ENCODE results near the gene ECT2.
"Not testable (repeated sequence)": the region's sequence is repeated elsewhere in the genome, so short reads cannot be mapped to it uniquely, and the experiment has no call there.

The ECT2 gene

GRCh38 chr3:172760416-172760815 lies 9.9 kb downstream of the ECT2 start:
- H3K9me3 Mint-ChIP-seq; H3K4me3 Mint-ChIP-seq; H3K4me1 Mint-ChIP-seq (ENCODE audit: low read depth); intact Hi-C loops (cut with micrococcal nuclease); H3K27ac Mint-ChIP-seq; H3K27me3 Mint-ChIP-seq: not testable (repeated sequence)
- H3K36me3 Mint-ChIP-seq (ENCODE audit: low read depth) = peaks cover 63% of the 10 kb centered on the region

GRCh38 chr3:172766241-172766640 lies 15.7 kb downstream of the ECT2 start:
- Mint-ChIP-seq H3K9me3 (no peaks in the 10 kb centered on the region), H3K27ac (no peak overlapping the region), H3K27me3 (no peaks in the 10 kb centered on the region), H3K4me3 (no peak overlapping the region), H3K4me1 (ENCODE audit: low read depth) (no peaks in the 10 kb centered on the region), H3K36me3 (ENCODE audit: low read depth) (peaks cover 74% of the 10 kb centered on the region)
- intact Hi-C loops (cut with micrococcal nuclease) = no loop called here

- no peak overlapping the region for H3K4me3 Mint-ChIP-seq
- H3K27ac Mint-ChIP-seq = no peak overlapping the region
- intact Hi-C loops (cut with micrococcal nuclease) = no loop called here
- H3K36me3 Mint-ChIP-seq (ENCODE audit: low read depth) = peaks cover 74% of the 10 kb centered on the region
- H3K27me3 Mint-ChIP-seq = no peaks in the 10 kb centered on the region
- H3K9me3 Mint-ChIP-seq = no peaks in the 10 kb centered on the region
- H3K4me1 Mint-ChIP-seq (ENCODE audit: low read depth) = no peaks in the 10 kb centered on the region
Measured at GRCh38 chr3:172766718-172767405, 16.3 kb downstream of the ECT2 start.

GRCh38 chr3:172770382-172770781 lies 19.9 kb downstream of the ECT2 start:
- H3K4me1 Mint-ChIP-seq (ENCODE audit: low read depth) = no peaks in the 10 kb centered on the region
- intact Hi-C loops (cut with micrococcal nuclease) = no loop called here
- no peak overlapping the region for H3K4me3 Mint-ChIP-seq
- H3K36me3 Mint-ChIP-seq (ENCODE audit: low read depth) = peaks cover 75% of the 10 kb centered on the region
- no peaks in the 10 kb centered on the region for H3K9me3 Mint-ChIP-seq
- H3K27me3 Mint-ChIP-seq = no peaks in the 10 kb centered on the region
- no peak overlapping the region for H3K27ac Mint-ChIP-seq

- H3K36me3 Mint-ChIP-seq (ENCODE audit: low read depth) = peaks cover 75% of the 10 kb centered on the region
- no peaks in the 10 kb centered on the region for H3K9me3 Mint-ChIP-seq
Measured at GRCh38 chr3:172771672-172772071, 21.1 kb downstream of the ECT2 start.

GRCh38 chr3:172776049-172776717 lies 25.7 kb downstream of the ECT2 start:
- no peaks in the 10 kb centered on the region for H3K27me3 Mint-ChIP-seq
- H3K36me3 Mint-ChIP-seq (ENCODE audit: low read depth) = peaks cover 69% of the 10 kb centered on the region
- intact Hi-C loops (cut with micrococcal nuclease) = no loop called here
- H3K9me3 Mint-ChIP-seq = no peaks in the 10 kb centered on the region
- H3K4me1 Mint-ChIP-seq (ENCODE audit: low read depth) = no peaks in the 10 kb centered on the region
- no peak overlapping the region for H3K4me3 Mint-ChIP-seq
- no peak overlapping the region for H3K27ac Mint-ChIP-seq

More at GRCh38 chr3:172771672-172772071, 21.1 kb downstream of the ECT2 start:
- Mint-ChIP-seq H3K4me1 (ENCODE audit: low read depth) (no peaks in the 10 kb centered on the region), H3K4me3 (no peak overlapping the region), H3K27me3 (no peaks in the 10 kb centered on the region), H3K27ac (no peak overlapping the region)
- intact Hi-C loops (cut with micrococcal nuclease) = no loop called here

GRCh38 chr3:172777901-172778300 lies 27.4 kb downstream of the ECT2 start:
- intact Hi-C loops (cut with micrococcal nuclease) = no loop called here
- Mint-ChIP-seq H3K4me3 (no peak overlapping the region), H3K4me1 (ENCODE audit: low read depth) (no peaks in the 10 kb centered on the region), H3K36me3 (ENCODE audit: low read depth) (peaks cover 57% of the 10 kb centered on the region), H3K27ac (no peak overlapping the region), H3K27me3 (no peaks in the 10 kb centered on the region), H3K9me3 (no peaks in the 10 kb centered on the region)

GRCh38 chr3:172782235-172782634 lies 31.7 kb downstream of the ECT2 start:
- no peaks in the 10 kb centered on the region for H3K9me3 Mint-ChIP-seq
- H3K36me3 Mint-ChIP-seq (ENCODE audit: low read depth) = peaks cover 32% of the 10 kb centered on the region
- no peaks in the 10 kb centered on the region for H3K27me3 Mint-ChIP-seq
- intact Hi-C loops (cut with micrococcal nuclease) = no loop called here
- H3K27ac Mint-ChIP-seq = no peak overlapping the region
- H3K4me1 Mint-ChIP-seq (ENCODE audit: low read depth) = no peaks in the 10 kb centered on the region
- no peak overlapping the region for H3K4me3 Mint-ChIP-seq

GRCh38 chr3:172786036-172786435 lies 35.5 kb downstream of the ECT2 start:
- intact Hi-C loops (cut with micrococcal nuclease) = no loop called here
- Mint-ChIP-seq H3K36me3 (ENCODE audit: low read depth) (peaks cover 51% of the 10 kb centered on the region), H3K27ac (no peak overlapping the region)

GRCh38 chr3:172787019-172787418 lies 36.5 kb downstream of the ECT2 start:
- Mint-ChIP-seq H3K36me3 (ENCODE audit: low read depth) (peaks cover 57% of the 10 kb centered on the region), H3K4me3 (no peak overlapping the region), H3K27me3 (no peaks in the 10 kb centered on the region), H3K9me3 (no peaks in the 10 kb centered on the region), H3K4me1 (ENCODE audit: low read depth) (no peaks in the 10 kb centered on the region), H3K27ac (no peak overlapping the region)
- intact Hi-C loops (cut with micrococcal nuclease) = no loop called here

More at GRCh38 chr3:172786036-172786435, 35.5 kb downstream of the ECT2 start:
- H3K4me1 Mint-ChIP-seq (ENCODE audit: low read depth) = no peaks in the 10 kb centered on the region
- no peaks in the 10 kb centered on the region for H3K9me3 Mint-ChIP-seq
- no peaks in the 10 kb centered on the region for H3K27me3 Mint-ChIP-seq
- no peak overlapping the region for H3K4me3 Mint-ChIP-seq

- Mint-ChIP-seq H3K4me3 (no peak overlapping the region), H3K9me3 (no peaks in the 10 kb centered on the region), H3K4me1 (ENCODE audit: low read depth) (no peaks in the 10 kb centered on the region), H3K36me3 (ENCODE audit: low read depth) (peaks cover 60% of the 10 kb centered on the region), H3K27ac (no peak overlapping the region), H3K27me3 (no peaks in the 10 kb centered on the region)
- intact Hi-C loops (cut with micrococcal nuclease) = no loop called here
Measured at GRCh38 chr3:172787746-172788145, 37.2 kb downstream of the ECT2 start.

- Mint-ChIP-seq H3K27me3 (no peaks in the 10 kb centered on the region), H3K27ac (no peak overlapping the region), H3K4me1 (ENCODE audit: low read depth) (no peaks in the 10 kb centered on the region), H3K36me3 (ENCODE audit: low read depth) (peaks cover 20% of the 10 kb centered on the region), H3K9me3 (no peaks in the 10 kb centered on the region), H3K4me3 (no peak overlapping the region)
- intact Hi-C loops (cut with micrococcal nuclease) = no loop called here
Measured at GRCh38 chr3:172799246-172799645, 48.7 kb downstream of the ECT2 start.

GRCh38 chr3:172800156-172800555 lies 49.6 kb downstream of the ECT2 start:
- H3K4me3 Mint-ChIP-seq = no peak overlapping the region
- H3K27me3 Mint-ChIP-seq = no peaks in the 10 kb centered on the region
- H3K27ac Mint-ChIP-seq = no peak overlapping the region
- no peaks in the 10 kb centered on the region for H3K9me3 Mint-ChIP-seq
- no peaks in the 10 kb centered on the region for H3K4me1 Mint-ChIP-seq (ENCODE audit: low read depth)
- H3K36me3 Mint-ChIP-seq (ENCODE audit: low read depth) = peaks cover 25% of the 10 kb centered on the region
- intact Hi-C loops (cut with micrococcal nuclease) = no loop called here

- Mint-ChIP-seq H3K27me3 (no peaks in the 10 kb centered on the region), H3K4me1 (ENCODE audit: low read depth) (no peaks in the 10 kb centered on the region), H3K36me3 (ENCODE audit: low read depth) (peaks cover 41% of the 10 kb centered on the region), H3K27ac (peak overlapping the region; percentile 28), H3K4me3 (no peak overlapping the region), H3K9me3 (no peaks in the 10 kb centered on the region)
- intact Hi-C loops (cut with micrococcal nuclease) = no loop called here
Measured at GRCh38 chr3:172803489-172803888, 53.0 kb downstream of the ECT2 start.

GRCh38 chr3:172804323-172804722 lies 53.8 kb downstream of the ECT2 start:
- no peak overlapping the region for H3K27ac Mint-ChIP-seq
- H3K9me3 Mint-ChIP-seq = no peaks in the 10 kb centered on the region
- no peaks in the 10 kb centered on the region for H3K4me1 Mint-ChIP-seq (ENCODE audit: low read depth)
- H3K27me3 Mint-ChIP-seq = no peaks in the 10 kb centered on the region
- H3K4me3 Mint-ChIP-seq = no peak overlapping the region
- peaks cover 36% of the 10 kb centered on the region for H3K36me3 Mint-ChIP-seq (ENCODE audit: low read depth)
- intact Hi-C loops (cut with micrococcal nuclease) = no loop called here

Data from dendritic cell treated with granulocyte-macrophage colony-stimulating factor and Interleukin-4, amounts not matched to agents 40 ng/mL and 50 ng/mL, for 4 days (primary cell).